ENCODE data around the gene SORBS1.
"Not testable (repeated sequence)": the region's sequence is repeated elsewhere in the genome, so short reads cannot be mapped to it uniquely, and the experiment has no call there.

SORBS1 gene

GRCh38 chr10:95474228-95475002, 86.8 kb downstream of the SORBS1 start:
- no peak overlapping the region for H3K4me3 Mint-ChIP-seq
- no peaks in the 10 kb centered on the region for H3K9me3 Mint-ChIP-seq
- DNase-seq (ENCODE audit: low spot score), result no peak
- no peaks in the 10 kb centered on the region for H3K36me3 Mint-ChIP-seq (ENCODE audit: low read depth)
- H3K27ac Mint-ChIP-seq, result no peak overlapping the region
- no peaks in the 10 kb centered on the region for H3K4me1 Mint-ChIP-seq (ENCODE audit: low read depth)
- peaks cover 11% of the 10 kb centered on the region for H3K27me3 Mint-ChIP-seq (ENCODE audit: low read depth)

- H3K4me1 Mint-ChIP-seq (ENCODE audit: low read depth), result no peaks in the 10 kb centered on the region
- H3K9me3 Mint-ChIP-seq, result no peaks in the 10 kb centered on the region
- peaks cover 15% of the 10 kb centered on the region for H3K27me3 Mint-ChIP-seq (ENCODE audit: low read depth)
- DNase-seq (ENCODE audit: low spot score), result no peak
- no peak overlapping the region for H3K27ac Mint-ChIP-seq
- H3K4me3 Mint-ChIP-seq, result no peak overlapping the region
- no peaks in the 10 kb centered on the region for H3K36me3 Mint-ChIP-seq (ENCODE audit: low read depth)
Measured at GRCh38 chr10:95472304-95473088, 88.7 kb downstream of the SORBS1 start.

DNA sequence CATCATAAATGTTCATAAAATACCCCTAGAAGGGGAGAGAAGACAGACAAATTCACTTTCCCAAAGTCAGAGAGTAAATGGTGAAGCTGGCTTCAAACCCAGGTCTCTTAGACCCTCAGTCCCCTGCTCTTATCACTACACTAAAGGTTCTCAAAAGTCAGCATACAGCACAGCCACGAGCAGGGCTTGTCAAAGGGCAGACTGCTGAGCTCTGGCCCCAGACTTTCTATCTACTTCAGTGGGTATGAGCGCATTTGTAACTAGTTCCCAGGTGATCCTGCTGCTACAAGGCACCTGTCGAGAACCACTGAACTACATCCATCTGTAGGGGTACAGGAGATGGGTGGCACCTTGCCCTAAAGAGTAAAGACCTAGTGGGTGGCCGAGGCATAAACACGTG, 91.5 kb downstream of the SORBS1 start:
- Mint-ChIP-seq H3K36me3 (ENCODE audit: low read depth) (no peaks in the 10 kb centered on the region), H3K4me3 (no peak overlapping the region), H3K9me3 (no peaks in the 10 kb centered on the region), H3K27ac (no peak overlapping the region), H3K27me3 (ENCODE audit: low read depth) (peaks cover 14% of the 10 kb centered on the region), H3K4me1 (ENCODE audit: low read depth) (peaks cover 2% of the 10 kb centered on the region)
- no peak for DNase-seq (ENCODE audit: low spot score)

- no peak overlapping the region for H3K27ac Mint-ChIP-seq
- peaks cover 2% of the 10 kb centered on the region for H3K4me1 Mint-ChIP-seq (ENCODE audit: low read depth)
- no peak overlapping the region for H3K4me3 Mint-ChIP-seq
- H3K36me3 Mint-ChIP-seq (ENCODE audit: low read depth), result no peaks in the 10 kb centered on the region
- peaks cover 13% of the 10 kb centered on the region for H3K27me3 Mint-ChIP-seq (ENCODE audit: low read depth)
- H3K9me3 Mint-ChIP-seq, result no peaks in the 10 kb centered on the region
- DNase-seq (ENCODE audit: low spot score), result no peak
Measured at GRCh38 chr10:95469251-95469650, 91.9 kb downstream of the SORBS1 start.

DNA sequence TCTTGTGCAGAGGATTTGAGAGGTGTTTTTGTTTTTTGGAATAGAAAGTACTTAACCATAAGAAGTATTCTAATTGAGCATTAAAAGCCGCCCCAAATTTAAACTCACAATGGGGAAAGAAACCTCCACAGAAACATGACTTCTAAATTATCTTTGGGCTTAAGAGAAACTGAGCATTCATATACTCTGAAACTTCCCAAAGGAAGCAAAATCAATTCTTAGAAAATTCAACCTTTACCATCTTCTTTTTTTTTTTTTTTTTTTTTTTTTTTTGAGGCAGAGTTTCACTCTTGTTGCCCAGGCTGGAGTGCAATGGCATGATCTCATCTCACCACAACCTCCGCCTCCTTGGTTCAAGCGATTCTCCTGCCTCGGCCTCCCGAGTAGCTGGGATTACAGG, 93.5 kb downstream of the SORBS1 start:
- not testable (repeated sequence) for H3K9me3 Mint-ChIP-seq; H3K36me3 Mint-ChIP-seq (ENCODE audit: low read depth); DNase-seq (ENCODE audit: low spot score); H3K4me3 Mint-ChIP-seq; H3K27ac Mint-ChIP-seq; H3K4me1 Mint-ChIP-seq (ENCODE audit: low read depth)
- peaks cover 16% of the 10 kb centered on the region for H3K27me3 Mint-ChIP-seq (ENCODE audit: low read depth)

- Mint-ChIP-seq H3K4me1 (ENCODE audit: low read depth) (peaks cover 2% of the 10 kb centered on the region), H3K9me3 (no peaks in the 10 kb centered on the region), H3K27me3 (ENCODE audit: low read depth) (peaks cover 16% of the 10 kb centered on the region), H3K4me3 (no peak overlapping the region), H3K27ac (no peak overlapping the region), H3K36me3 (ENCODE audit: low read depth) (no peaks in the 10 kb centered on the region)
- DNase-seq (ENCODE audit: low spot score), result no peak
Measured at GRCh38 chr10:95467162-95467599, 94.0 kb downstream of the SORBS1 start.

DNA sequence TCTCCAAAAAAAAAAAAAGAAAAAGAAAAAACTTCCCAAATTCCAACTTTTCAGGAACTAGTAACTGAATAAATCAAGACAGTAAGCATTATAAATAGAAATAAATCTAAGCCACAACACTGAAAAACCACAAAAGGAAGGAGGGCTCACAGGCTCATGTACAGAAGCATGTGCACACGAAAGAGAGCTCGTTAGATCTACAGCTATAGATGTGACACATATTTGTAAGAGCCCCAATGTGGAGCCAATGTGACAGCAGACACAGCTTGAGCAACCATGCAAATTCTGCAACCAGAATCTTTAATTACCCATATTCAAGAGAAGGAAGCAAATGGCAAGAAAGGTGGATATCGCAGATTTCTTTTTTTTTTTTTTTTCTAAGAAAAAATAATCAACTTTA, 94.7 kb downstream of the SORBS1 start:
- H3K4me3 Mint-ChIP-seq, result no peak overlapping the region

GRCh38 chr10:95464280-95464679, 96.9 kb downstream of the SORBS1 start:
- DNase-seq (ENCODE audit: low spot score), result no peak

More for the DNA sequence above, 94.7 kb downstream of the SORBS1 start:
- Mint-ChIP-seq H3K27me3 (ENCODE audit: low read depth) (peaks cover 16% of the 10 kb centered on the region), H3K9me3 (no peaks in the 10 kb centered on the region), H3K36me3 (ENCODE audit: low read depth) (no peaks in the 10 kb centered on the region), H3K27ac (no peak overlapping the region), H3K4me1 (ENCODE audit: low read depth) (peaks cover 2% of the 10 kb centered on the region)
- no peak for DNase-seq (ENCODE audit: low spot score)

DNA sequence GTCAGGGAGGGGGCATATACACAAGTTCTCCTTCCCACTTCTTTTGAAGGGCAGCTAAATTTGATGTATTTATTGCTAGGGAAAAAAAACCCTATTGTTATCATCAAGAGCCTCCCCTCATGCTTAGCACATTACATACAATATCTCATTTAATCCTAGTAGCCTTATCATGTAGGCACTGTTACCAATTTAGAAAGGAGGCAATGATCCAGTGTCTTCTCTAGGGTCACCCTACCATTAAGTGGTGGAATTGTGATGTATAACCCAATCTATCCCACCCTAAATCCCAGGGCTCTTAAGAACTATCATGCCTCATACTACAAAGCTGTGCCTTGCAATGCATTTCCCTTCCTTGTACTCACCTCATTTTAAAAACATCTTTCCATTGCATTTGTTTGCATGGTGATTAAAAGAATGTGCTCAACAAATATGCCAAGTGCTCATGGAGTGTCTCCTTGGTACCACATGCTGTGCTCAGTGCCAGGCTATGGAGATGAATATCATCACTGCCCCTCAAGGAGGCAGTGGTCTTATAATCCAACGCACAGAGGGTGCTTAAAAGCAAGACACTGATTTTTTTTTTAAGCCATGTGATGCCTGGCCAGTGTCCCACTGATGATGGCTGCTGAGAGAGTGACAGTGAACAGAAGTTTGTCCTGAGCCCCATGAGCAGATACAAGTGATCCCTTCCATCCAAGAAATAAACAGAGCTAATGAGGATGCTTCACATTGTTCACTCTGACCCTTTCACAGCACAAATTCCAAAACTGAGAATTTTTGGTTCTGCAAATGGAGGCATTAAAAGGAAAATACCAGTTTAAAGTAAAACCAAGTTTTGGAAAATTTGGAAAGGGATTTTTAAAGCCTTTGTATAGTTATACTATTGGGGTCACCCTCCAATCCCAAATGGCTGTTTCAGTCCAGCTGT, 98.2 kb downstream of the SORBS1 start:
- no peaks in the 10 kb centered on the region for H3K36me3 Mint-ChIP-seq (ENCODE audit: low read depth)
- peaks cover 2% of the 10 kb centered on the region for H3K4me1 Mint-ChIP-seq (ENCODE audit: low read depth)
- peaks cover 22% of the 10 kb centered on the region for H3K27me3 Mint-ChIP-seq (ENCODE audit: low read depth)
- no peak overlapping the region for H3K4me3 Mint-ChIP-seq
- H3K9me3 Mint-ChIP-seq, result no peaks in the 10 kb centered on the region
- DNase-seq (ENCODE audit: low spot score), result no peak
- H3K27ac Mint-ChIP-seq, result no peak overlapping the region

More at GRCh38 chr10:95464280-95464679, 96.9 kb downstream of the SORBS1 start:
- H3K9me3 Mint-ChIP-seq, result no peaks in the 10 kb centered on the region
- peaks cover 2% of the 10 kb centered on the region for H3K4me1 Mint-ChIP-seq (ENCODE audit: low read depth)
- H3K27ac Mint-ChIP-seq, result no peak overlapping the region
- no peak overlapping the region for H3K4me3 Mint-ChIP-seq
- peaks cover 17% of the 10 kb centered on the region for H3K27me3 Mint-ChIP-seq (ENCODE audit: low read depth)
- H3K36me3 Mint-ChIP-seq (ENCODE audit: low read depth), result no peaks in the 10 kb centered on the region

DNA sequence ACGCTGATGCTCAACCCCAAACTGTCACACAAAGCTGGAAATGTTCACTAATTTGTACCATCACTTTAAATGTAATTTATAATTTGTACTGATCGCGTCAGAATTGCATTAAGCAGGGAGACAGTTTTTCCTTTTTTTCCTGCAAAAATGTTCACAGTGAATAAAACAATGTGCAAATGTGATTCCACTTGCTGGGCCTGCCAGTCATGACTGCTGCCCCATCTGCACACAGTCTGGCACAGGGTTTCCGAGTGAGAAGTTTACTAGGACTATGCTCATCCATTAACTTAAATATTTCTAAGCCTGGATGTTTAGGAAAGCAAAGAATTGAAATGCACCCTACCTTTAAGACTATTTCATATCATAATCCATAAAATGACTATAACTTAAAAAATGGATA, 99.6 kb downstream of the SORBS1 start:
- Mint-ChIP-seq H3K36me3 (ENCODE audit: low read depth) (no peaks in the 10 kb centered on the region), H3K27ac (no peak overlapping the region), H3K27me3 (ENCODE audit: low read depth) (peaks cover 22% of the 10 kb centered on the region), H3K4me1 (ENCODE audit: low read depth) (no peaks in the 10 kb centered on the region), H3K9me3 (no peaks in the 10 kb centered on the region), H3K4me3 (no peak overlapping the region)
- DNase-seq (ENCODE audit: low spot score), result no peak

GRCh38 chr10:95459446-95460045, 101.6 kb downstream of the SORBS1 start:
- no peak for DNase-seq (ENCODE audit: low spot score)
- peaks cover 23% of the 10 kb centered on the region for H3K27me3 Mint-ChIP-seq (ENCODE audit: low read depth)
- H3K4me1 Mint-ChIP-seq (ENCODE audit: low read depth), result no peaks in the 10 kb centered on the region
- no peaks in the 10 kb centered on the region for H3K36me3 Mint-ChIP-seq (ENCODE audit: low read depth)
- H3K4me3 Mint-ChIP-seq, result no peak overlapping the region
- H3K9me3 Mint-ChIP-seq, result no peaks in the 10 kb centered on the region
- no peak overlapping the region for H3K27ac Mint-ChIP-seq

- H3K27ac Mint-ChIP-seq, result no peak overlapping the region
- H3K9me3 Mint-ChIP-seq, result no peaks in the 10 kb centered on the region
- DNase-seq (ENCODE audit: low spot score), result no peak
- peaks cover 27% of the 10 kb centered on the region for H3K27me3 Mint-ChIP-seq (ENCODE audit: low read depth)
- H3K36me3 Mint-ChIP-seq (ENCODE audit: low read depth), result no peaks in the 10 kb centered on the region
- H3K4me3 Mint-ChIP-seq, result no peak overlapping the region
- no peaks in the 10 kb centered on the region for H3K4me1 Mint-ChIP-seq (ENCODE audit: low read depth)
Measured at GRCh38 chr10:95458871-95459270, 102.3 kb downstream of the SORBS1 start.

DNA sequence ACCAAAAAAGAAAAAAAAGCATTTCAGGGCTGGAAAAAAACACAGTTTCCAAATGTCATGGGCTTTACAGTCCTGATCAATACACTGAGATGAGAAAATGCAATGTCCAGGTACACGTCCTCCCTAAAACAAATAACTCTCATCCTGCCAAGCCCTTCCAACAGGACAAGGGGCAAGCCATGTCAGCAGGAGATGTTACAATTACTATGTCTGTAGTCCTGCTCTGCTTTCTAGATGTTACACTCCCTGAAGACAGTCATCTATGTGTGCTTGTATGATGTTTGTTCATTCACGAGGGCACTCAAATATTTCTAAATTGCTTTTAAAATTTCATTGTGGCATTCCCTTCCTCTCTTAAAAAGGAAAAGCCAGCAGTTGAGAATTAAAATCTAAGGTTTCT, 103.2 kb downstream of the SORBS1 start:
- no peak for DNase-seq (ENCODE audit: low spot score)
- H3K4me3 Mint-ChIP-seq, result no peak overlapping the region
- H3K27ac Mint-ChIP-seq, result no peak overlapping the region
- H3K4me1 Mint-ChIP-seq (ENCODE audit: low read depth), result no peaks in the 10 kb centered on the region
- H3K36me3 Mint-ChIP-seq (ENCODE audit: low read depth), result no peaks in the 10 kb centered on the region
- H3K9me3 Mint-ChIP-seq, result no peaks in the 10 kb centered on the region
- peaks cover 25% of the 10 kb centered on the region for H3K27me3 Mint-ChIP-seq (ENCODE audit: low read depth)

Data from T-helper 2 cell treated with Interferon-gamma antibody and Interleukin-4, amounts not matched to agents 5 μg/mL and 100 μg/mL, for 36 hours (primary cell).